Endothelial cell of umbilical vein (primary cell): ENCODE results near the gene PLD6. TPM values are rescaled to one million over a fixed set of nuclear protein-coding genes. Genes with fewer than 3 reads are reported as not detected.

ENCODE experiments used
- BruUV-seq: library from RNA; stranded (reverse); fragments of 400-500 nt; replicated peaks from 2 replicates; lab custom pipeline; 2021; lab: Mats Ljungman, UMichigan
- CTCF ChIA-PET: fragments of 300-600, 350-600 bp; sonication (Branson Sonifier 250); formaldehyde crosslinking; loops from one replicate; lab custom pipeline; 2021; ENCODE audit warnings: antibody characterized with exemption, inconsistent platforms; lab: Charles Lee
- POLR2A ChIA-PET: fragments of 300-600, 350-600 bp; sonication (Branson Sonifier 250); formaldehyde crosslinking; loops from one replicate; lab custom pipeline; 2021; ENCODE audit warnings: antibody characterized with exemption, inconsistent platforms; lab: Charles Lee
- DNase-seq: peaks from one replicate; pipeline ENCODE4 v3.0.0-alpha.2; 2011; ENCODE audit warnings: low read depth, low spot score
- FAIRE-seq: peaks from 2 replicates; lab custom pipeline; 2011; peaks lifted over from hg19 to GRCh38; lab: Jason Lieb, UNC
- H2AFZ ChIP-seq: 2 replicates; pipeline ENCODE4 v1.6.0; 2012; ENCODE audit warnings: low read depth, low read length, control low read depth, inconsistent platforms
- H3K27ac ChIP-seq: 2 replicates; pipeline ENCODE4 v1.5.1; 2011; ENCODE audit warnings: low read depth, mild to moderate bottlenecking, control low read depth, low read length, moderate library complexity; ENCODE audit not compliant: insufficient read depth
- H3K27me3 ChIP-seq, 2 experiments: 2 replicates each; pipeline versions ENCODE4 v1.6.0 to v1.6.1; 2011; ENCODE audit warnings: low read length in 2 of 2, mixed read lengths in 1 of 2; ENCODE audit not compliant: control insufficient read depth in 2 of 2, insufficient read depth in 2 of 2
- H3K36me3 ChIP-seq, 2 experiments: 2 replicates in 1 of 2; 3 replicates in 1 of 2; pipeline ENCODE4 v1.5.1; 2011; ENCODE audit warnings: low read length in 2 of 2, mild to moderate bottlenecking in 1 of 2, moderate library complexity in 1 of 2; ENCODE audit not compliant: control insufficient read depth in 2 of 2, insufficient read depth in 2 of 2; ENCODE audit errors: extremely low read depth in 1 of 2
- H3K4me1 ChIP-seq: 3 replicates; pipeline ENCODE4 v1.5.1; 2011; ENCODE audit warnings: mild to moderate bottlenecking, low read length; ENCODE audit not compliant: control insufficient read depth, insufficient read depth; ENCODE audit errors: extremely low read depth
- H3K4me2 ChIP-seq: 2 replicates; pipeline ENCODE4 v1.6.1; 2011; ENCODE audit warnings: low read length, control low read depth, mixed read lengths; ENCODE audit not compliant: insufficient read depth
- H3K4me3 ChIP-seq, 3 experiments: fragments of 200-600 bp in 1 of 3; sonication (generic), shearing (Covaris generic) in 1 of 3; replicated peaks in 1 of 3; 2 replicates each; pipeline ENCODE4 v1.5.1; 2011 to 2016; ENCODE audit warnings: control low read depth in 3 of 3, low read length in 3 of 3, mild to moderate bottlenecking in 2 of 3, inconsistent platforms in 1 of 3, low read depth in 1 of 3, moderate library complexity in 1 of 3; ENCODE audit not compliant: insufficient read depth in 1 of 3
- H3K79me2 ChIP-seq: 2 replicates; pipeline ENCODE4 v1.6.0; 2012; ENCODE audit warnings: low read length, inconsistent platforms; ENCODE audit not compliant: control insufficient read depth, insufficient read depth
- H3K9ac ChIP-seq: replicated peaks from 2 replicates; pipeline ENCODE3; 2011; ENCODE audit warnings: low read length, control low read depth; ENCODE audit not compliant: insufficient read depth; ENCODE audit errors: extremely low read depth
- H3K9me1 ChIP-seq: replicated peaks from 3 replicates; pipeline ENCODE4 v1.6.0; 2011; ENCODE audit warnings: mild to moderate bottlenecking, low read length; ENCODE audit not compliant: control insufficient read depth, insufficient read depth; ENCODE audit errors: extremely low read depth
- H3K9me3 ChIP-seq: replicated peaks from 2 replicates; pipeline ENCODE4 v1.5.1; 2012; ENCODE audit warnings: low read length, inconsistent platforms; ENCODE audit not compliant: control insufficient read depth, insufficient read depth
- H4K20me1 ChIP-seq: replicated peaks from 2 replicates; pipeline ENCODE3; 2011; ENCODE audit warnings: mild to moderate bottlenecking, low read length; ENCODE audit not compliant: control insufficient read depth, insufficient read depth; ENCODE audit errors: extremely low read depth
- CTCF ChIP-seq, 2 donors: IDR thresholded peaks; 1 replicate in 1 of 2; 2 replicates in 1 of 2; pipeline ENCODE4 v1.5.1; 2011; ENCODE audit warnings: low read length in 2 of 2, mild to moderate bottlenecking in 2 of 2, moderate library complexity in 2 of 2, control low read depth in 1 of 2, inconsistent platforms in 1 of 2, low read depth in 1 of 2; ENCODE audit not compliant: insufficient read depth in 1 of 2; ENCODE audit errors: extremely low read depth in 1 of 2
- EZH2 ChIP-seq: IDR thresholded peaks from 2 replicates; pipeline ENCODE4 v1.6.1; 2012; ENCODE audit warnings: borderline replicate concordance, low read depth, mild to moderate bottlenecking, moderate library complexity, low read length, inconsistent platforms; ENCODE audit not compliant: severe bottlenecking
- FOS ChIP-seq: IDR thresholded peaks from 2 replicates; pipeline ENCODE4 v1.6.1; 2011; ENCODE audit warnings: mild to moderate bottlenecking, low read length, moderate library complexity, borderline replicate concordance; ENCODE audit not compliant: insufficient read depth
- GATA2 ChIP-seq: IDR thresholded peaks from 2 replicates; pipeline ENCODE4 v1.7.0; 2011; ENCODE audit warnings: low read depth, mild to moderate bottlenecking, moderate library complexity, mixed read lengths, low read length; ENCODE audit not compliant: insufficient read length, insufficient read depth
- JUN ChIP-seq: IDR thresholded peaks from 2 replicates; pipeline ENCODE4 v1.6.1; 2011; ENCODE audit warnings: borderline replicate concordance, low read depth; ENCODE audit not compliant: insufficient read length, insufficient read depth
- MAX ChIP-seq: IDR thresholded peaks from 2 replicates; pipeline ENCODE4 v1.6.1; 2011; ENCODE audit not compliant: insufficient read depth, insufficient read length
- MYC ChIP-seq: IDR thresholded peaks from one replicate; pipeline ENCODE4 v1.6.1; 2011; ENCODE audit warnings: mild to moderate bottlenecking, low read depth, low read length
- POLR2A ChIP-seq: IDR thresholded peaks from 2 replicates; pipeline ENCODE4 v1.6.1; 2012; ENCODE audit warnings: low read depth, mild to moderate bottlenecking, control low read depth, low read length
- POLR2AphosphoS5 ChIP-seq: IDR thresholded peaks from 2 replicates; pipeline ENCODE4 v1.6.1; 2012; ENCODE audit warnings: low read depth, mild to moderate bottlenecking, control low read depth, low read length, moderate library complexity; ENCODE audit not compliant: insufficient read depth
- dilution Hi-C: fragments of 300-500 bp; cut with MboI; formaldehyde crosslinking; loops from one replicate; pipeline ENCODE4 v1.15.0; 2019; ENCODE audit warnings: low sequenced_read_pairs; ENCODE audit not compliant: extremely low pct_ligation_motif_present
- intact Hi-C: fragments of 100-400 bp; cut with micrococcal nuclease; formaldehyde crosslinking; loops from one replicate; pipeline ENCODE4 v1.10.0; 2022
- polyA plus RNA-seq, 4 experiments: library from polyadenylated mRNA; depleted of rRNA in 3 of 4; stranded (reverse) in 3 of 4; unstranded in 1 of 4; fragments of >200 nt; gene quantifications; 2 replicates each; pipeline versions ENCODE4 v1.2.1 to v1.2.3, GENCODE V29; 2011 to 2012; ENCODE audit warnings: missing spikeins in 1 of 4
- total RNA-seq: library from RNA; stranded (reverse); gene quantifications from 2 replicates; pipeline ENCODE4 v1.2.3, GENCODE V29; 2021

PLD6 gene
- total and polyA plus RNA-seq, 2 donors (not counting 3 experiments of a cell fraction or from before 2014, with no cell fraction given), result 2.9 to 4.4 TPM

GRCh38 chr17:17175917-17176316, 30.2 kb downstream of the PLD6 start:
- BruUV-seq, result no TSS peak

GRCh38 chr17:17175340-17175739, 30.8 kb downstream of the PLD6 start:
- no peak overlapping the region for H3K9ac ChIP-seq
- no peaks in the 10 kb centered on the region for H4K20me1 ChIP-seq
- no peak overlapping the region for H3K27ac ChIP-seq
- POLR2A ChIA-PET, result no interaction called here
- H3K4me2 ChIP-seq, result no peak overlapping the region
- DNase-seq, result no peak
- no peak overlapping the region for H2AFZ ChIP-seq
- H3K9me1 ChIP-seq, result no peaks in the 10 kb centered on the region
- no peak for TF ChIP-seq POLR2A
- no peak for TF ChIP-seq POLR2AphosphoS5
- no peak for TF ChIP-seq FOS
- TF ChIP-seq GATA2, result no peak
- no peak for TF ChIP-seq CTCF (IDR thresholded peaks at IDR 0.05; ENCODE audit: extremely low read depth in 1 of 2, insufficient read depth in 1 of 2, low read depth in 1 of 2, low read length in 2 of 2)
- TF ChIP-seq EZH2, result no peak
- TF ChIP-seq JUN, result no peak
- no peak for TF ChIP-seq MAX
- TF ChIP-seq MYC, result no peak
- H3K4me1 ChIP-seq, result peaks cover 15% of the 10 kb centered on the region
- dilution Hi-C loops, result no loop called here
- no peaks in the 10 kb centered on the region for H3K79me2 ChIP-seq
- CTCF ChIA-PET, result interaction anchor here (2.2 kb wide), 1 partner anchor 33 kb away, joined by 6 read pairs; no protein-coding TSS in a partner anchor
- peaks cover 14 to 47% of the 10 kb centered on the region in 2 experiments for H3K36me3 ChIP-seq
- intact Hi-C loops, result no loop called here
- BruUV-seq, result no TSS peak
- H3K9me3 ChIP-seq, result no peaks in the 10 kb centered on the region
- FAIRE-seq, result no peak
- H3K27me3 ChIP-seq, result no peaks in the 10 kb centered on the region
- H3K4me3 ChIP-seq, result no peak overlapping the region

More at GRCh38 chr17:17175917-17176316, 30.2 kb downstream of the PLD6 start:
- FAIRE-seq, result no peak
- TF ChIP-seq EZH2 (no peak), GATA2 (no peak), JUN (no peak), POLR2A (no peak), MAX (no peak)
- no peak overlapping the region for H3K4me2 ChIP-seq
- no peak overlapping the region for H3K27ac ChIP-seq
- no peak overlapping the region for H3K9ac ChIP-seq
- H2AFZ ChIP-seq, result no peak overlapping the region
- ChIA-PET CTCF (no interaction called here), POLR2A (no interaction called here)
- no peaks in the 10 kb centered on the region for H4K20me1 ChIP-seq
- DNase-seq, result no peak
- no peak overlapping the region for H3K4me3 ChIP-seq
- intact Hi-C loops, result no loop called here
- H3K79me2 ChIP-seq, result no peaks in the 10 kb centered on the region
- dilution Hi-C loops, result no loop called here
- H3K36me3 ChIP-seq, result peaks cover 17 to 52% of the 10 kb centered on the region in 2 experiments
- peaks cover 14% of the 10 kb centered on the region for H3K4me1 ChIP-seq
- no peaks in the 10 kb centered on the region for H3K9me3 ChIP-seq
- H3K27me3 ChIP-seq, result no peaks in the 10 kb centered on the region
- no peaks in the 10 kb centered on the region for H3K9me1 ChIP-seq
